Lower leg skin (tissue), 4 donors: ENCODE data around the gene TXNDC2. TPM values are rescaled to one million over a fixed set of nuclear protein-coding genes. Genes with fewer than 3 reads are reported as not detected.

Experiments
- DNase-seq, 2 donors: peaks; one replicate each; pipeline ENCODE4 v3.0.0-alpha.2; 2019; ENCODE audit warnings: low spot score in 2 of 2
- H3K4me3 ChIP-seq: fragments of 200-600 bp; sonication (generic); 2 replicates; pipeline ENCODE4 v1.5.1; 2017; ENCODE audit warnings: mild to moderate bottlenecking, low read depth; ENCODE audit not compliant: poor library complexity, severe bottlenecking
- CTCF ChIP-seq, 3 donors: fragments of 450-650 bp; IDR thresholded peaks; one replicate each; pipeline ENCODE4 v1.5.1; 2016; ENCODE audit warnings: antibody characterized with exemption in 3 of 3, mild to moderate bottlenecking in 3 of 3, moderate library complexity in 2 of 3
- POLR2A ChIP-seq, 2 donors: fragments of 450-650 bp; IDR thresholded peaks; one replicate each; pipeline ENCODE4 v1.6.1; 2016 to 2017; ENCODE audit warnings: antibody characterized with exemption in 2 of 2, mild to moderate bottlenecking in 1 of 2, moderate library complexity in 1 of 2
- WGBS, 2 donors: methylation state at CpG; one replicate each; pipeline ENCODE4 v1.1.5; 2018; 5-methylcytosine and 5-hydroxymethylcytosine counted together
- intact Hi-C: fragments of 100-400 bp; cut with DNase I; formaldehyde crosslinking; loops from one replicate; pipeline ENCODE4 v1.15.0; 2023; ENCODE audit warnings: low total_unique reads
- total RNA-seq, 4 donors: library from RNA; depleted of rRNA; stranded (reverse); fragments of >200 nt; gene quantifications; one replicate each; pipeline ENCODE4 v1.1.0, GENCODE V29; 2016

Gene TXNDC2
- total RNA-seq, 4 donors from 2014 or later: 0.06 TPM; not detected in 3

DNA sequence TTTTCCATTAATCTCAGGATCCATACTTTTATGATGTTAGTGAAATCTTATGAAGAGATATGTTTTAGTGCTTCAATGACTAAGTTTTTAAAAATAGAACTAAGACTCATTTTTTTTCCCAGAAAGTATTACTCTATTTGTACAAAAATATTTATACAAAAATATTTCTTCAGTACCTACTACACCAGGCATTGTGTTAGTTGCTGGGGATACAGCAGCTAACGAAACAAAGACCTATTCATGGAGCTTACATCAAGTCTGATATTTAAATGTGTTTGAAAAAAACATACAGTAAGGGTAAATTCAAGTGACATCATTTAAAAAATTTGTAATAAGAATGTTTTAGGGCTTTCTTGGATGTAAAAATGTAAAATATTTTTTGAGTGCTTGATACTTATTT lies 39.6 kb downstream of the TXNDC2 start:
- intact Hi-C loops: no loop called here
- no peak for DNase-seq
- no peak for TF ChIP-seq POLR2A (IDR thresholded peaks at IDR 0.05)
- no peak for TF ChIP-seq CTCF (IDR thresholded peaks at IDR 0.05)
- WGBS, 2 donors: 49 to 57% methylated on average over 1 of the region's 1 CpG
- no peak overlapping the region for H3K4me3 ChIP-seq

DNA sequence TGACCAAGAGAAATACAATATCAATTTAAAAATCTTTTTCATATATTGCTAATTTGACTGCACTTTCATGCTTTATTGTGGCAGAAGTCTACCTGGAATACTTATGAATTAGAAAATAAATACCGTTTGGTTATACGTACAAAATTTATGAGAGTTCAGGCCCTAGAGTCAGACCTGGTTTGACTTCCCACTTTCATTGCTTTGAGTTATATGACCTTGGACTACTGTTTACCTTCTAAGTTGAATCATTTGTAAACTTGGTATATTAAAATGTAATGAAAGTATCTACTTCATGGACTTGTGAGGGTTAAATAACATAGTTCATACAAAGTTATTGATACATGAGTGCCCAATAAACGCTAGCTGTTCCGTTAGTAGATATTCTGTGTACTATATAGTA lies 40.0 kb downstream of the TXNDC2 start:
- TF ChIP-seq POLR2A (IDR thresholded peaks at IDR 0.05): no peak
- TF ChIP-seq CTCF (IDR thresholded peaks at IDR 0.05): no peak
- WGBS, 2 donors: 67 to 70% methylated on average over 4 of the region's 4 CpGs
- H3K4me3 ChIP-seq: no peak overlapping the region
- no peak for DNase-seq
- intact Hi-C loops: no loop called here

GRCh38 chr18:9926223-9926894 lies 40.6 kb downstream of the TXNDC2 start:
- intact Hi-C loops: no loop called here
- 83 to 92% methylated on average over 2 of the region's 2 CpGs for WGBS, 2 donors

DNA sequence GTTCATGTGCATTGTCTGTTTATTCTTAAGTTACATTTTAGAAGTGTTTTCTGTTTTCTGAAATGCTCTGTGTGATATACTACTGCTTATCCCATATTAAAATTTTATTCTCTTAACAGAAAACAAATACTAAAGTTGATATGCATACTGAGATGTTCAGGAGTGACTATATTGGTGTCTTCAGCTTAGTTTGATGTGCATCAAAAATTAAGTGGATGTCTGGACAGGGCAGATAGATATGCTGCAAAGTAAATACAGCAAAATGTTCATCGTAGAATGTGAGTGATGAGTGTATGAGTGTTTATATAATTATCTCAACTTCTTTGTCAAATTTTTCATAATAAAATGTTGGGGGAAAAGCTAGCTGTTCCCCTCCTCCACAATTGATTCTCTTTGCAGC lies 41.2 kb downstream of the TXNDC2 start:
- intact Hi-C loops: no loop called here
- no peak for TF ChIP-seq POLR2A (IDR thresholded peaks at IDR 0.05)
- TF ChIP-seq CTCF (IDR thresholded peaks at IDR 0.05): no peak
- WGBS, 2 donors: 68 to 70% methylated on average over 1 of the region's 1 CpG
- DNase-seq: no peak
- H3K4me3 ChIP-seq: no peak overlapping the region

More at GRCh38 chr18:9926223-9926894, 40.6 kb downstream of the TXNDC2 start:
- DNase-seq: no peak
- H3K4me3 ChIP-seq: no peak overlapping the region
- no peak for TF ChIP-seq CTCF (IDR thresholded peaks at IDR 0.05)
- TF ChIP-seq POLR2A (IDR thresholded peaks at IDR 0.05): no peak

- intact Hi-C loops: no loop called here
- TF ChIP-seq CTCF (IDR thresholded peaks at IDR 0.05) (no peak), POLR2A (IDR thresholded peaks at IDR 0.05) (no peak)
- 66 to 67% methylated on average over 2 of the region's 2 CpGs for WGBS, 2 donors
- H3K4me3 ChIP-seq: no peak overlapping the region
- DNase-seq: no peak
These were observed 41.8 kb downstream of the TXNDC2 start for GRCh38 chr18:9927392-9928063.
